NCI-H2227 (cell line): ENCODE results near the gene HEATR5A.
"Not testable (repeated sequence)": the region's sequence is repeated elsewhere in the genome, so short reads cannot be mapped to it uniquely, and the experiment has no call there.

ENCODE experiments used
- DNase-seq: peaks from one replicate; lab custom pipeline; 2025; ENCODE audit not compliant: unreplicated experiment; lab: John Stamatoyannopoulos, UW

Gene HEATR5A

DNA sequence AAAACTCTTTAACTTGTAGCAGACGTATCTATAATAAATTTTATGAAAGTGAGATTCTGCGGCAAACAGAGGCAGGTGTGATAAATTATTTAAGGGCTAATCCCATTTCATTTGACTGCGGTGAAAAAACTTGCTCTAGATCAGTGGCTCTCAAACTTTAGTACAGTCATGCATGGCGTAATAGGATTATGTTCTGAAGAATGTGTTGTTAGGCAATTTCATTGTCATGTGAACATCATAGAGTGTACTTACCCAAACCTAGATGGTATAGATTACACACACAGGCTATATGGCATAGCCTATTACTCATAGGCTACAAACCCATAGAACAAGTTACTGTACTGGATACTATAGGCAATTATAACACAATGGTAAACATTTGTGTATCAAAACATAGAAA, 83.7 kb downstream of the HEATR5A start:
- no peak for DNase-seq

- DNase-seq = not testable (repeated sequence)
These were observed 89.0 kb downstream of the HEATR5A start for GRCh38 chr14:31331395-31331794.

GRCh38 chr14:31329876-31330521, 90.4 kb downstream of the HEATR5A start:
- DNase-seq = not testable (repeated sequence)

DNA sequence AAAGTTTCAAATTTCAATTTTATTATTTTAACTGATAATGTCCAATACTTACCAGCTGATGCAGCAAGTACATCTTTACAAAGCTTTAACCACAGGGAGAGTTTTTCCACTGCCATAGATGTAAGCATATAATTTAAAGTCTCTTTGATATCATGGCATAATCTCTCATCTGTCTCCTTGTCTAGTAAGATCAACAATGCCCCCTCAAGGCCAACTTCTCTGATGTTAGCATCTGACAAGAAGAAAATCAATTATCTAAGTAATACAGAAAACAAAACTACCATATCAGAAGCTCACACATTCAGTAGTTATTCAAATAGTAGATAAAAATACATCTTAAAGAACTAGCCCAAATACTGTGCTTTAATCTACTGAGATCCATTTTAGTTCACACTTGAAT, 94.2 kb downstream of the HEATR5A start:
- DNase-seq = no peak

GRCh38 chr14:31323419-31323818, 96.9 kb downstream of the HEATR5A start:
- no peak for DNase-seq

DNA sequence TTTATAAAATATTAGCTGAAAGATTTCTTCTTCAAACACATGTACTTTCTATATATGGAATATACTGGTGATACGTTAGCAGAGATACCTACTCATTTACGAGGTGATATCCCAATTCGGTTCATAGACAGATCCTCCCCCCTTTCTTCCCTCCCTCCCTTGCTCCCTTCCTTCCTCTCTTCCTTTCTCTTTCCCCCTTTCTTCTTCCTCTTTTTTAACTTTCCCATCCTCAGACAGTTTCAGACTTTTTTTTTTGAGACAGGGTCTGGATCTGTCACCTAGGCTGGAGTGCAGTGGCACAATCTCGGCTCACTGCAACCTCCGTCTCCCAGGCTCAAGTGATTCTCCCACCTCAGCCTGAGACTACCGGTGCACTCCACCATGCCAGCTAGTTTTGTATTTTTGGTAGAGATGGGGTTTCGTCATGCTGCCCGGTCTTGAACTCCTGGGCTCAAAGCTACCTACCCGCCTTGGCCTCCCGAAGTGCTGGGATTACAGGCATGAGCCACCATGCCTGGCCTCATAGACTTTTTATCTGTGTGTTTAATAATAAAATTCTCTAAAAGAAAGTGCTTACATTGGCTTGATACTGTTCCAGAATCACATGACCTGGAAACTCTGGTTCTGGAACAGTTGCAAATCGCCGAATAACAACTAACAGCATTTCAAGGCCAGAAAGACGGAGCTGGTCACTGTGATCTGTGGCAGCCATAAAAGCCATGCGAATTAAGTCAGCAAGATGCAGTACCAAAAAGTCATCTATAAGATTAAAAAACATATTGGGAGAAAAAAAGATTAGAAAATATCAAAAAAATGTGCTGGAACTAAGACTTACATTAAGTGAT, 99.2 kb downstream of the HEATR5A start:
- DNase-seq = no peak

GRCh38 chr14:31320216-31320615, 100.1 kb downstream of the HEATR5A start:
- DNase-seq = no peak

GRCh38 chr14:31319701-31320100, 100.6 kb downstream of the HEATR5A start:
- DNase-seq = no peak

DNA sequence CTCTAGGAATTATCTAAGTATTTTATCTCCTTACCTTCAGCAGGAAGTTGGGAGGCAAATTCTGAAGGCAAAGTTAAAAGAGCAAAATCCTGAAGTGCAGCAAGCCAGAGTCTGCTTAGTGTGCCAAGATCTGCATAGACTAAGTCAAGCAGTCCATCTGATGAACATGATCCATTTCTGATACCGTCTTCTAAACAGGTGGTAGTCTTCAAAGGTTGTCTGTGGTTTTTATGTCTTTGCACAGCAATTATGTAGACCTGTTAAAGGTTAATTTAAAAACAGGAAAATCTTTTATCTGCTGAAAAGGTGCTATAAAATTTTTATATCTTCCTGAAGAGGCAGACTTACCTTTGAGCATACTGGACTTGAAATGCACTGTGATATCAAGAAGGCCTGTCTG, 107.4 kb downstream of the HEATR5A start:
- no peak for DNase-seq

GRCh38 chr14:31312370-31312769, 108.0 kb downstream of the HEATR5A start:
- DNase-seq = not testable (repeated sequence)

DNA sequence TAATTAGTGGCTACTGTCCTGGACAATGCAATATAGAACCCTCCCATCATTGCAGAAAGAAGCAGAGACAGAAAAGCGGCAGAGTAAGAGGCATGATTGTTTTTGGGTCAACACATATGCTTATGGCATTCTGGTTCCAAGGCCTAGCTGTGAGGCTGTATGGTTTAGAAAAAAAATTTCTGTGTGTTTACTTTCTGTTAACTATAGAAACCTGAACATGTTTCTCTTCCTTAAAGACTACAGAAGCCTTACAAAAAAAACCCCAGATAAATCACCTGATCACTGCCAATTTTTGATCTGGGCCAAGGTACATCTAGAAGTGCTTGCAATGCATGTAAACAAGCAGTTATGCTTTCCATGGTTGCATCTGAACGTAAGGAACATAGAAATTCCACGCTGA, 112.7 kb downstream of the HEATR5A start:
- DNase-seq = no peak

GRCh38 chr14:31307198-31307597, 113.2 kb downstream of the HEATR5A start:
- no peak for DNase-seq

DNA sequence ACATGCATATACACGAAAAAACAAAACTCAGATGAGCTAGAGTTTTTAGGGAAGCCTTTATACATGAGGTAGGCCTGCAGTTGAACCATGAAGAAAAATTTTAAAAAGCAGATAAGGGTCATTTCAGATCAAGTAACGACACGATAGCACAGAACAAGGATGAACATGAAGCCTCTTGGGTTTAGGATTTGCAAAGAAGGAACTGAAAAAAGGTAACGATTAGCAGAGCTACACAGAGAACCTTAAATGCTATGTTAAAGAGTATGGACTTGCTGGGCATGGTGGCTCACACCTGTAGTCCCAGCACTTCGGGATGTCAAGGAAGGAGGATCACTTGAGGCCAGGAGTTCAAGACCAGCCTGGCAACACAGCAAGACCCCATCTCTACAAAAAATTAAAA, 116.7 kb downstream of the HEATR5A start:
- DNase-seq = no peak

- no peak for DNase-seq
These were observed 119.5 kb downstream of the HEATR5A start for GRCh38 chr14:31300883-31301282.

DNA sequence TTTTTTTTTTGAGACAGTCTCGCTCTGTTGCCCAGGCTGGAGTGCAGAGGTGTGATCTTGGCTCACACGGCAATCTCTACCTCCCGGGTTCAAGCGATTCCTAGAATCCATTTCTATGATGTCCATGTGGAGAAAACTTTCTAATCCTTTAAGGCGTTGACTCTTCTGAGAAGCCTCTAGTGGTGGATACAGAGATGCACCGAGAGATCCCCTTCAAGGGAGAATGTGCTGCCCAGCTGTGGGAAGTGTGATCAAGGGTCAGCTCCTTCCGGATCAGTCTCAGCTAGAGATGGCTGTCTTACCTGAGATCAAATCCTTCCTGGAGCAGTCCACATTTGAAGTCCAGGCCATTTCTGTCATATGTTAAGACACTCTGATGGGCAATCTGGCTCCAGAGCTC, 120.1 kb downstream of the HEATR5A start:
- no peak for DNase-seq

GRCh38 chr14:31297701-31298344, 122.5 kb downstream of the HEATR5A start:
- no peak for DNase-seq

- DNase-seq = no peak
These were observed 123.2 kb downstream of the HEATR5A start for GRCh38 chr14:31297112-31297511.

- DNase-seq = no peak
These were observed 125.5 kb downstream of the HEATR5A start for GRCh38 chr14:31294746-31295405.

GRCh38 chr14:31292937-31293616, 127.3 kb downstream of the HEATR5A start:
- DNase-seq = no peak

DNA sequence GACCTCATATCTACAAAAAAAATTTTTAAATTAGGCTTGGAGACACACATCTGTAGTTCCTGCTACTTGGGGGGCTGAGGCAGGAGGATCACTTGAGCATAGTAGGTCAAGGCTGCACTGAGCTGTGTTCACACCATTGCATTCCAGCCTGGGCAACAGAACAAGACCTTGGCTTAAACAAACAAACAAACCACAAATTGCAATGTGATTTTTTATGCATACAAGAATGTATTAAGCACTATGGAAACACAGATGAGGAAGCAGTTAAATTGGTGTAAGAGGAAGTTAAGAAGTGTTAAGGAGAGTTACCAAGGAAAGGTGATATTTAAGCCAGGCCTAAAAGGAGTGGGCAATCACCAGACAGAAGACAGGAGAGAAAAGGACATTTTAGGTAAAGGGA, 129.1 kb downstream of the HEATR5A start:
- no peak for DNase-seq
